ENCODE measurements around the gene SMS.

- TF ChIP-seq, protein P1, sequence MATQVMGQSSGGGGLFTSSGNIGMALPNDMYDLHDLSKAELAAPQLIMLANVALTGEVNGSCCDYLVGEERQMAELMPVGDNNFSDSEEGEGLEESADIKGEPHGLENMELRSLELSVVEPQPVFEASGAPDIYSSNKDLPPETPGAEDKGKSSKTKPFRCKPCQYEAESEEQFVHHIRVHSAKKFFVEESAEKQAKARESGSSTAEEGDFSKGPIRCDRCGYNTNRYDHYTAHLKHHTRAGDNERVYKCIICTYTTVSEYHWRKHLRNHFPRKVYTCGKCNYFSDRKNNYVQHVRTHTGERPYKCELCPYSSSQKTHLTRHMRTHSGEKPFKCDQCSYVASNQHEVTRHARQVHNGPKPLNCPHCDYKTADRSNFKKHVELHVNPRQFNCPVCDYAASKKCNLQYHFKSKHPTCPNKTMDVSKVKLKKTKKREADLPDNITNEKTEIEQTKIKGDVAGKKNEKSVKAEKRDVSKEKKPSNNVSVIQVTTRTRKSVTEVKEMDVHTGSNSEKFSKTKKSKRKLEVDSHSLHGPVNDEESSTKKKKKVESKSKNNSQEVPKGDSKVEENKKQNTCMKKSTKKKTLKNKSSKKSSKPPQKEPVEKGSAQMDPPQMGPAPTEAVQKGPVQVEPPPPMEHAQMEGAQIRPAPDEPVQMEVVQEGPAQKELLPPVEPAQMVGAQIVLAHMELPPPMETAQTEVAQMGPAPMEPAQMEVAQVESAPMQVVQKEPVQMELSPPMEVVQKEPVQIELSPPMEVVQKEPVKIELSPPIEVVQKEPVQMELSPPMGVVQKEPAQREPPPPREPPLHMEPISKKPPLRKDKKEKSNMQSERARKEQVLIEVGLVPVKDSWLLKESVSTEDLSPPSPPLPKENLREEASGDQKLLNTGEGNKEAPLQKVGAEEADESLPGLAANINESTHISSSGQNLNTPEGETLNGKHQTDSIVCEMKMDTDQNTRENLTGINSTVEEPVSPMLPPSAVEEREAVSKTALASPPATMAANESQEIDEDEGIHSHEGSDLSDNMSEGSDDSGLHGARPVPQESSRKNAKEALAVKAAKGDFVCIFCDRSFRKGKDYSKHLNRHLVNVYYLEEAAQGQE (IDR thresholded peaks at IDR 0.05; ENCODE audit: insufficient read depth in 1 of 2, low read depth in 2 of 2, low read length in 2 of 2): no peak
- TF ChIP-seq TAF1 (IDR thresholded peaks at IDR 0.05; ENCODE audit: borderline replicate concordance, insufficient read depth, low read length) (no peak), SIN3A (IDR thresholded peaks at IDR 0.05; ENCODE audit: borderline replicate concordance, insufficient read depth, low read length) (no peak), POLR2AphosphoS5 (IDR thresholded peaks at IDR 0.05; ENCODE audit: low read depth, low read length) (no peak)
Observed at GRCh38 chrX:21968333-21968732, 27.8 kb downstream of the SMS start.
